ENCODE measurements around the gene SELENOM.
"Not testable (repeated sequence)": the region's sequence is repeated elsewhere in the genome, so short reads cannot be mapped to it uniquely, and the experiment has no call there.

The SELENOM gene

DNA sequence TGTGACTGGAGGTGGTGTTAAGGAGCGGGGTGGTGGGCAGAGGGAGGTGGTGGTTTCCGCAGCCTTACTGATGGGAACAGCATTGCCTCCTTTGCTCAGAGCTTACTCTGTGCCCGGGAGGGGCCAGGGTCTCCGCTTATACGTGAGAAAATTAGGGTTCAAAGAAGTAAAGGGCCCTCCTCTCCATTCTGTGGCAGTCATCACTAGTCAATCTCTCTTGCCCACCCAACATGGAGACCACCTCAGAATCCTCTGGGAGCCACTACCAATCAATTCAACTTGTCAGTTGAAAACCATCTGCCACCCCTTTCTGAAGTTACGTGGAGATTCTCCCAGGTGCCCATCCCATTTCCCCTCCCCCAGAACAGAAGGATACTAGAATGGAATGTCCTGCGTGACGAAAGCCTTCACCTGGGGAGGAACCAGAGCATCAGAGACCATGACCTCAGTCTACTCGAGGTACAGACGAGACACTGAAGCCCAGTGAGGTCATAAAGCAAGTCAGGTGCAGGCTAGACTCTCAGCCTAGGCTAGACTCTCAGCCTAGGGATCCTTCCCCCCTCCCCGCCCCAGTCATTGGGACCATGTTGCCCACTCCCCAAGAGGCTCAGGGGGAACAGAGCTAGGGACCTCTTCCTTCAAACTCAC lies 2.0 kb downstream of the SELENOM start:
- no peak for DNase-seq (ENCODE audit: low read depth)

GRCh38 chr22:31104869-31105268 lies 2.5 kb downstream of the SELENOM start:
- no peak for DNase-seq (ENCODE audit: low read depth)

- no peak for DNase-seq (ENCODE audit: low read depth)
Measured at GRCh38 chr22:31103899-31104694, 3.3 kb downstream of the SELENOM start.

DNA sequence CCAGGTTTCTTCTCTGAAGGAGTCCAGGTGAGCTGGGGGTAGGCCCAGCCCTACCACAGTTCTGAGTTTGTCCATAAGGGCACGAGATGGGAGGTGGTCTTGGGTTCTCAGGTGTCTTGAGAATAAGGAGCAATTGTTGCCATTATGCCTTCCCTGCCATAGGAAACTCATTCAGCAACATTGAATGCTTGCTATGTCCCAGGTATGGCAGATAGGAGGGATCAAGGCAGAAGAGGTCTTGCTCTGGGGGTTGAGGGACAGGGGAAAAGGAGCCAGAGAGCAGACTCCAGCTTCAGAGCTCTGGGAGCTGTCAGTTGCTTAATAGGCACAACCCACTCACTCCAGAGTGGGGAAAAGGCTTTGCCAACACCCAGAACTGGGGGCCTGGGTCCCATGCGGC lies 4.3 kb downstream of the SELENOM start:
- DNase-seq (ENCODE audit: low read depth), result no peak

- no peak for DNase-seq (ENCODE audit: low read depth)
Measured at GRCh38 chr22:31102441-31103081, 4.8 kb downstream of the SELENOM start.

DNA sequence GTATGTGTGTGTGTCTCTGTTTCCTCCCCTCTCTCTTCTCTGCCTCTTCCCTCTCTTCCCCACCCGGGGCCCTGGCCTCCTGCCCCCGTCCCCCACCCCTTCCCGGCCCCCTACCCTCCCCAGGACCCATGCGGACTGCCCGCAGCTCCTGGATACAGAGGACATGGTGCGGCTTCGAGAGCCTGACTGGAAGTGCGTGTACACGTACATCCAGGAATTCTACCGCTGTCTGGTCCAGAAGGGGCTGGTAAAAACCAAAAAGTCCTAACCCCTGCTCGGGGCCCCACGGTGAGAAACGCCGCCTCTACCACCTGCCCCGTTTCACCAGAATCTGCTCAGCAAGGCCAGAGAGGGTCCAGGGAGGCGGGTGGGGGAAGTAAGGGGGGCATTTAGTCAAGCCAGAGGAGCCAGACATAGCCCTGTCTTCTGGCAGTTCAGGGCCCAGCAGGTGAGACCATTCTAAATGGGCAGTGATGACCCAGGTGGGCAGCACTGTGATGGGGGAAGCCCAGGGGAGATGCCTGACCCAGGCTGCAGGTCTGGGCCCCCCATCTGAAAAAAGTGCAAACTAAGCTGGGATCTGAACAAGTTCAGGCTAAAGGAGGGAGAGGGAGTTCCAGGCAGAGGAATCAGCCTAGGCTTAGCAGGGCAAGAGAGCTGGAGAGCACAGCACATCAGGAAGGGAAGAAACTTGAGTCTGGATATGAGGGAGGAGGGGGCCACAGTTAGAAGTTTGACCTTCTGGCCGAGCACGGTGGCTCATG lies 6.4 kb downstream of the SELENOM start:
- DNase-seq (ENCODE audit: low read depth), result no peak

DNA sequence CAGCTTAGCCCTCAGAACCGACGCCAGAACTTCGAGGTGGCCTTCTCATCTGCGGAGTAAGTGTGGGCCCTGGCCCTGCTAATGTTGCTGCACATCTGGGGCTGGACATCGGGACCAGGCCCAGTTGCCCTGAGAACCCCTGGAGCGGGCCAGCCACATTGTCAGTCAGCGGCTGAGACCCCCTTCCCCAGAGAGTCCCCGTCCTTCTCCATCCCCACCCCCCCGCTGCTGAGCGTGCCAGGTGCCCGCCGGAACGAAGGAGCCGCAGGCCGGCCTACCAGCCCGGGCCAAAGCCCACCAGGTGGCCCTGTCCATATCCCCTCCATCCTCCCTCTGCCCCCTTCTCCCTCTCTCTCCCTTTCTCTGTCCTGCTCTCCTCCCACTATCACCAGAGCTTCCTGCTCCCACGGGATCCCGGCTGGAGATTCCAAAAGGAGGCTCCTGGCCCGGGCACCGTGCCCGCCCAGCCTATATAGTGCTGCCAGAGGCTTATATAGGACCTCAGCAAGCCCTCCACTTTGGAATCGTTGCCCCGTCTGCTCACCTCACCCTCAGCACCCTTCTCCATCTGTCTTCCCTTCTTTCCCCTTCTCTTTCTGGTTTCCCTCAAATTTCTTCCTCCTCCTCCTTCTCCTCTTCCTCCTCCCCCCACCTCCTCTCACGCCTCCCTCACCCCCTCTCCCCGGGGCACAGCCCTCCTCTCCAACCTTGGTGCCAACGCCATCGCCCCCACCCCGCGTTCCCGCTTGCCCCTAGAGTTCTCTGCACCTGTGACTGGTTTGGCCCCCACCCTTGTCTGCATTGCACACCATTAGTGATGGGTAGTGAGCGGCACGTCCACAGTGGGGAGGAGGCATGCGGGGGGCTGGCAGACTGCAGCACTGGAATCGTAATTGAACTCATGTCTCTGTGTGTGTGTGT lies 7.3 kb downstream of the SELENOM start:
- no peak for DNase-seq (ENCODE audit: low read depth)

- no peak for DNase-seq (ENCODE audit: low read depth)
Measured at GRCh38 chr22:31099386-31099785, 8.0 kb downstream of the SELENOM start.

DNA sequence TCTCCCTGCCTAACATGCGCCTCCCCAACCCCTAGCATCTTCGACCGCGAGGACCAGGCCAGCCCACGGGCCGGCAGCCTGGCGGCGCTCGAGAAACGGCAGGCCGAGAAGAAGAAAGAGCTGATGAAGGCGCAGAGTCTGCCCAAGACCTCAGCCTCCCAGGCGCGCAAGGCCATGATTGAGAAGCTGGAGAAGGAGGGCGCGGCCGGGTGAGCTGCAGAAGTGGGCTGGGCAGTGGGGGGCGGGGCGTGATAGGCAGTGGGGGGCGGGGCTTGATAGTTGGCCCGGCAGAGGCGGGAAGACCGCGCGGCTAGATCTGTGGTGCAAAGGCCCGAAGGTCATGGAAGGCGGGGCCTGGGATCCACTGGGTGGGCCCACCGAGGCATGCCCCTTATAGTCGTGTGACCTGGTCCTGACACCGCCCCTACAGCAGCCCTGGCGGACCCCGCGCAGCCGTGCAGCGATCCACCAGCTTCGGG lies 8.7 kb downstream of the SELENOM start:
- DNase-seq (ENCODE audit: low read depth), result no peak

- no peak for DNase-seq (ENCODE audit: low read depth)
Measured at GRCh38 chr22:31097941-31098631, 9.3 kb downstream of the SELENOM start.

- not testable (repeated sequence) for DNase-seq (ENCODE audit: low read depth)
Measured at GRCh38 chr22:31097539-31097938, 9.8 kb downstream of the SELENOM start.

DNA sequence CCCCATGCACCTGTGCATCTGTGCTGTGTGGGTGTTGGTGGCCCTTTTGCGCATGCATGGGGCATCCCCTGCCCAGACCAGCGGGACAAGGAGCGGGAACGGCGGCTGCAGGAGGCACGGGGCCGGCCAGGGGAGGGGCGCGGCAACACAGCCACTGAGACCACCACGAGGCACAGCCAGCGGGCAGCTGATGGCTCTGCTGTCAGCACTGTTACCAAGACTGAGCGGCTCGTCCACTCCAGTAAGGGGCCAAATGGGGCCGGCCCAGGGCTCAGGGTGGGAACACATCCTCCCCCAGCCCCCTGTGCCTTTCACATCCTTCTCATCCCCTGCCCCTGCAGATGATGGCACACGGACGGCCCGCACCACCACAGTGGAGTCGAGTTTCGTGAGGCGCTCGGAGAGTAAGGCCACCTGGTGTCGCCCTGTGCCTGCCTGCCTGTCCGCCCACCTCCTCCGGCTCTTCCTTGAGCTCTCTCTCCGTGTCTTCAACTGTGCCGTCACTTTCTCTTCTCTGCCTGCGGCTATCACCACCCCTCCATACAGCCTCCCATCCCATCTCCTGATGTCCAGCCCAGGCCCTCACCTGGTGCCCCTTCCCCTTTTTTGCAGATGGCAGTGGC lies 10.6 kb downstream of the SELENOM start:
- DNase-seq (ENCODE audit: low read depth), result no peak

- DNase-seq (ENCODE audit: low read depth), result no peak
Measured at GRCh38 chr22:31095637-31096249, 11.6 kb downstream of the SELENOM start.

DNA sequence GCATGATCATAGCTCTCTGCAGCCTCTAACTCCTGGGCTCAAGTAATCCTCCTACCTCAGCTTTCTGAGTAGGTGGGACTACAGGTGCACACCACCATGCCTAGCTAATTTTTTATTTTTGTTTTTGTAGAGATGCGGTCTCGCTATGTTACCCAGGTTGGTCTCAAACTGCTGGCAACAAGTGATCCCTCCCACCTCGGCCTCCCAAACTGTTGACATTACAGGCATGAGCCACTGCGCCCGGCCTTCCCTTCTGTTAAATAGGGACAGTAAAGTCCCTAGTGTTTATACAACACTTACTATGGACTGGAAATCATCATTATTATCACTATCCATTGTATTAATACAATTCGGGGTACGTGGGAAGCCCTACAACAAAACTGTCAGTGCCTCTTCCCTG lies 12.6 kb downstream of the SELENOM start:
- DNase-seq (ENCODE audit: low read depth), result no peak

- no peak for DNase-seq (ENCODE audit: low read depth)
Measured at GRCh38 chr22:31094021-31094551, 13.3 kb downstream of the SELENOM start.

- DNase-seq (ENCODE audit: low read depth), result no peak
Measured at GRCh38 chr22:31093086-31093850, 14.1 kb downstream of the SELENOM start.

- DNase-seq (ENCODE audit: low read depth), result no peak
Measured at GRCh38 chr22:31092161-31092560, 15.2 kb downstream of the SELENOM start.

DNA sequence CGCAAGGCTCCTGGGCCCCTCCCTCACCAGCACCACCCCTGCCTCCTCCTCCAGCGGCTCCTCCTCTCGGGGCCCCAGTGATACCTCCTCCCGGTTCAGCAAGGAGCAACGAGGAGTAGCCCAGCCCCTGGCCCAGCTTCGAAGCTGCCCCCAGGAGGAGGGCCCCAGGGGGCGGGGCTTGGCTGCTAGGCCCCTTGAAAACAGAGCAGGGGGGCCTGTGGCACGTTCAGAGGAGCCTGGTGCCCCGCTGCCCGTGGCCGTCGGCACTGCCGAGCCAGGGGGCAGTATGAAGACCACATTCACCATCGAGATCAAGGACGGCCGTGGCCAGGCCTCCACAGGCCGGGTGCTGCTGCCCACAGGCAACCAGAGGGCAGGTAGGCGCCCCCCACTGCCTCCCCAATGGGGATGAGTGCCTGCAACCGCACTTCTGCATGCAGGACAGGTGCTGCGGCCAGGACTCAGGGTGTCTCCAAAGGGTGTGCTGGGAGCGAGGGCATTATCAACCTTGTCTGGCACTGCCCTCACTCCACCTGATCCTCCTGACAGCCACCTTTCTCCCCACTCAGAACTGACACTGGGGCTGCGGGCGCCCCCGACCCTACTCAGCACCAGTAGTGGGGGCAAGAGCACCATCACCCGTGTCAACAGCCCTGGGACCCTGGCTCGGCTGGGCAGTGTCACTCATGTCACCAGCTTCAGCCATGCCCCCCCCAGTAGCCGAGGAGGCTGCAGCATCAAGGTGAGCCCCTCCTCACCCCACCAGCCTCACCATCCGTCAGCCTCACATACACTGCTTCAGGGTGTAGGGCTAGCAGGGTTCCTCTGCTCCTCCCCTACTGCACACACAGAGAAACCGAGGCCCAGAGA lies 16.0 kb downstream of the SELENOM start:
- DNase-seq (ENCODE audit: low read depth), result no peak

Measured in activated T-helper 9 cell treated with anti-CD3 and anti-CD28 coated beads, Interleukin-2, amount 50 U/mL, for 16 hours (primary cell).